AG09319 (cell line): ENCODE data around the gene SLBP.

Experiments
- DNase-seq: peaks from one replicate; pipeline ENCODE4 v3.0.0-alpha.2; 2010; ENCODE audit warnings: low read depth; ENCODE audit errors: extremely low read depth
- TF ChIP-seq, protein P1 (sequence below): IDR thresholded peaks from 2 replicates; pipeline ENCODE4 v1.5.1; 2011; ENCODE audit warnings: low read depth, mild to moderate bottlenecking, inconsistent platforms, low read length, moderate library complexity

The SLBP gene

DNA sequence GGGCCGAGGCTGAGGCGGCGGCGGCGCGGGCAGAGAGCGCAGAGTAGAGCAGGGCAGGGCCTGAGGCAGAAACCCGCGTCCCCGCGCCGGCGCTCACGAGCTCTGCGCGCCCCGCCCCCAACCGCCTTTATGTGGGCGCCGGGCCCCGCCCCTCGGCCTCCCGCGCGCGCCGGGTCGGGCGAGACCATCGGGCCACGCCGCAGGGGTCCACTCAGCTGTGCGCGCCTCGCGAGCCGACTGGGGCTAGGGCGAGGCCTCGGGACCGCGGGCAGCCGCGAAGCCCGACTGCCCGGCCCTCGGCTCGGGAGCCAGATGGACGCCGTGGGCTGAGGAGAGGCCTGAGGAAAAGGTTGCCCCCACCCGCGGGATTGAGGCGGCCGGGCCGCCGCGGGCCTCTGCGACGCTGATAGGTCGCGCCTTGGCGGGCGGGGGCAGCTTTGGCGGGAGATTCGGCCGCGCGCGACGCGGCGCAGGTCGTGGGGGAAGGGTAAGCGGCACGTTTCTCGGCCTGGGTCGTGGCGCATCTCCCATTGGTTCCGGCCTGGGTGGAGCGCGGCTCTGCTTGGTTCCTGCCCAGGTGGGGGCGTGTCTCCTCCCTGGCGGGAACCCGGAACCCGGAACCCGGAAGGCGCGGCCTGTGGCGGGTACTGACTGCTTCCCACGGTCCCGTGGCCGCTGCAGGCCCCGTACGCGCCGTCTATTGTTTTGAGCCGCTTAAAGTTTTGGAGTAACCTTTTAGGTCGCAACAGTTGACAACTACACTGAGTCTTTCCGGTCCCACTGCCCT is at the start of gene SLBP:
SLBP (minus strand) TSS at position 104 of the 787 bp plus-strand sequence. CDS start 131 bp downstream, outside the sequence.
- TF ChIP-seq, protein P1, sequence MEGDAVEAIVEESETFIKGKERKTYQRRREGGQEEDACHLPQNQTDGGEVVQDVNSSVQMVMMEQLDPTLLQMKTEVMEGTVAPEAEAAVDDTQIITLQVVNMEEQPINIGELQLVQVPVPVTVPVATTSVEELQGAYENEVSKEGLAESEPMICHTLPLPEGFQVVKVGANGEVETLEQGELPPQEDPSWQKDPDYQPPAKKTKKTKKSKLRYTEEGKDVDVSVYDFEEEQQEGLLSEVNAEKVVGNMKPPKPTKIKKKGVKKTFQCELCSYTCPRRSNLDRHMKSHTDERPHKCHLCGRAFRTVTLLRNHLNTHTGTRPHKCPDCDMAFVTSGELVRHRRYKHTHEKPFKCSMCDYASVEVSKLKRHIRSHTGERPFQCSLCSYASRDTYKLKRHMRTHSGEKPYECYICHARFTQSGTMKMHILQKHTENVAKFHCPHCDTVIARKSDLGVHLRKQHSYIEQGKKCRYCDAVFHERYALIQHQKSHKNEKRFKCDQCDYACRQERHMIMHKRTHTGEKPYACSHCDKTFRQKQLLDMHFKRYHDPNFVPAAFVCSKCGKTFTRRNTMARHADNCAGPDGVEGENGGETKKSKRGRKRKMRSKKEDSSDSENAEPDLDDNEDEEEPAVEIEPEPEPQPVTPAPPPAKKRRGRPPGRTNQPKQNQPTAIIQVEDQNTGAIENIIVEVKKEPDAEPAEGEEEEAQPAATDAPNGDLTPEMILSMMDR: no peak

DNA sequence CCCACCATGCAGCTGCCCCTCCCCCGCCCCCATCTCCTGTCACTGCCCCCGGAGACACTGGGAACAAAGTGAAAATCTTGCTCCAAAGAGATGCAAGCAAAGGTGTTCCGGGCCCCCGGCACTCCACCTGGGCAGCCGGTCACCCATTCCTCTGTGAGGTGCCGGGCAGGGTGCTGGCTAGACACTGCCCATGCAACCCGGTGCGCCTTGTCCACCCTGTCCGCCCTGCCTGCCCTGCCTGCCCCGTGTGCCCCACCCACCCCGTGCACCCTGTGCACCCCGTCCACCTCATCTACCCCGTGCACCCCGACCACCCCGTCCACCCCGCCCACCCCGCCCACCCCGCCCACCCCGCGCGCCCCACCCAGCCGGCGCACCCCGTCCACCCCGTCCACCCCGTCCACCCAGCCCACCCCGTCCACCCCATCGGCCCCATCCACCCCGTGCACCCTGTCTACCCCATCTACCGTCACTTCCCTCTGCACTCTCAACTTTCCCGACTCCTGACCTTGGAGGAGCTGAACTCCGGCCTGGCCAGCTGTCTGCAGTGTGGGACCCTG is 49.1 kb upstream of the SLBP start:
- TF ChIP-seq, protein P1: no peak

More for the DNA sequence above, at the start of gene SLBP:
- DNase-seq: peak; percentile 78

DNA sequence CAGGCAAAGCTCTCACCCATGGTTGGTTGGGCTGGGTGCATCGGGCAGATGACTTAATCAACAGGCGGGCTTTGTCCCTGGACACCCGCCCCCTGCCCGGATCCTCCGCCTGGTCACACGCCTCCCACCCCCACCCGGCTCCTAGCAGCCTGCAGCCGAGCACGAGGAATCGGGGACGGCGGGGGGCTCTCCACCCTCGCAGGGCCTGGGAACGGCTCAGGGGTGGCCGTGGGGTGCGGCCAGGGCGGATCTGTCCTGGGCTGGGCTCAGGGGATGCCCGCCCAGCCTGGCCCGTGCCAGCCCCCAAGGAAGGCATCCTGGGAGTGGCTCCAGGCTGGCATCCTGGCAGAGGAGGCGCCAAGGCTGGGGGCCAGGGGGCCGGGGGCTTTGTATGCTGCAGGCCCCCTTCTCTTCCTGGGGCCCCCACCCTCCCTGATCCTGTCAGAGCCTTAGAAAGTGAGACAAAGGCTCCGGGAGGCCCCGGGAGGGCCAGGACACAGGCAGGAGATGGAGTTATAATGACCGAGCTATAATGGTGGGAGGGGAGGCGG is 48.5 kb upstream of the SLBP start:
- TF ChIP-seq, protein P1: no peak
- DNase-seq: no peak

More for the DNA sequence above, 49.1 kb upstream of the SLBP start:
- DNase-seq: no peak

DNA sequence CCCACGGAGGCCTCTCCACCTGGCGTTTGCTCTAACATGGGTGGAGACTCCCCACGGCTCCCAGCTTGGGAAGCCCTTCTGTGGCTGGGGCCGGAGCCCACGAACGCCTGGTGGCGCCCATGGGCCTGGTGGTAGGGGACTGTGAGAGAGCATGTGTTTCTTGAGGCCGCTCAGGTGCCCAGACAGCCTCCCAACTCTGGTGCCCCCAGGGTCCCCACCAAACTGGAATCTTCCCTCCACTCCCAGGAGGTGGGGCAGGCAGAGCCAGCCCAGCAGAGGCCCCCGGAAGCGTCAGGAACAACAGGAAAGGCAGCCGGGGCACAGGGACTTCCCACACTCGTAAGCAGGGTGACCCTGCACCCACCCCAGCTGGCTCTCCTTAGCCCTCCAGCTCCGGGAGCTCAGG is 47.7 kb upstream of the SLBP start:
- DNase-seq: no peak
- TF ChIP-seq, protein P1: no peak

DNA sequence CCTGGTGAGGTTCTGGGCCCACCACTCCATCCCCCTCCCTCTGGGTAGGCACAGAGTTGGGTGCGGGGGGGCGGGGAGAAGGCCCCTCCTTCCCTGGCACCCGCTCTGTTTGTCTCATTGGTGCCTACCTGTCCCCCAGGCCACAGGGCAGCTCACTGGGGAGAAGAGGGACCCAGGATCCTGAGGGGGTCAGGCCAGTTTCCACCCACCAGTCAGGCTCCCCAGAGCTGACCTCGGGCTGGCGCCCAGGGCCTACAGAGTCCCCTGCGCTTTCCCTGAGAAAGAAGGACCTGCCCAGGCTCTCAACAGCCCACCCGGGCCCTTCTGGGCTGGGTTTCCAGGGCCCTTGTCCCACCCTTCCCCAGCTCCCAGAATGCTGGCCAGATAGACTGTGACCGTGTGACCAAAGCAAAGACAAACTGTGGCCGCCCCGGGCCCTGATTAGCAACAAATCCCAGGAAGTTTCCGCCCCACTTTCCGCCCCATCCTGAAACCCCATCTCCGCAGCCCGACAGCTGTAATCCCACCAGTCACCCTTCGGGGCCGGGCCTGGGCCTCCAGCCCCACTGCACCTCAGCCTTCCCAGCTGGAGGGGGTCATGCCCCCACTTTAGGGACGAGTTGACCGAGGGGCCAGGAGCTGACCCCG is 47.2 kb upstream of the SLBP start:
- DNase-seq: no peak
- TF ChIP-seq, protein P1: no peak

DNA sequence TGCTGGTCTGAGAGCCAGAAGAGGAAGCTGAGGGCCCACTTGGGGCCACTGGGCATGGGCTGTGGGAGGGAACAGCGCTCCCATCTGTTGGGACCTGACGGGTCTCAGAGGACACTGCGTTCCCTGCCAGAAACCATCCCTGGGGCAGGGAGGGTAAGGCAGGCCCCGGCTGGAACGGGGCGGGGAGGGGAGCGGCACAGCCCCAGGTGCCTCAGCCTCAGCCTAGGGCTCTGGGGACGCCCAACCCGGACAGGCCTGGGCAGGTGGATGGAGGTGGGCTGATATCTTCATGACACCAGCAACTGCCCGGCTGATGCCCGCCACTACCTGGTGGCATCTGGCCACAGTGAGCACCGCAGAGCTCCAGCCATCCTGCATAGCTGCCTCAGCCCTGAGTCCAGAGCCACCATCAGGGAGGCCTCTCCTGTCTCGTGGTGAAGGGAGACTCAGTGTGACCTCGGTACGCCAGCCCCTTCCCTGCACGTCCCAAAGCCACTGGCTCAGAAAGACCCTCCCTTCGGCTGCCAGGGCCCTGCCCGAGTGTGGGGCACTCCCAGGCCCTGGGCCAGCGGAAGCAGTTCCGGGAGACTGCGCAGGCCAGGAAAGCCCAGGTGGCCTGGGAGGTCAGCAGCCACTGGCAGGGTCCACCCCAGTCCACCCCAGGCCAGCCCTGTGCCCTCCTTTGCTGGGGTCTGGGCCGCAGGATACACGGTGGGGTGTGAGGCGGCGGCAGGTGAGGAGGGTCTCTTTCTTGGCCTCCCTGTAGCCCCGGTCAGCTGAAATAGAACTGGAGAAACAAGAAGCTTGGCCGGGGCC is 46.4 kb upstream of the SLBP start:
- DNase-seq: no peak
- TF ChIP-seq, protein P1: no peak
